DND-41 (cell line): Measurements from ENCODE around the gene CFAP54.

ENCODE experiments used
- EZH2 ChIP-seq: IDR thresholded peaks from 3 replicates; pipeline ENCODE4 v1.6.1; 2012; ENCODE audit warnings: borderline replicate concordance, low read depth, mild to moderate bottlenecking, moderate library complexity, low read length, inconsistent platforms; ENCODE audit not compliant: severe bottlenecking
- TF ChIP-seq, protein P1 (sequence below): IDR thresholded peaks from 2 replicates; pipeline ENCODE4 v1.5.1; 2012; ENCODE audit warnings: borderline replicate concordance, low read length, moderate library complexity, mild to moderate bottlenecking; ENCODE audit not compliant: poor library complexity, severe bottlenecking; ENCODE audit errors: extremely low read depth

DNA sequence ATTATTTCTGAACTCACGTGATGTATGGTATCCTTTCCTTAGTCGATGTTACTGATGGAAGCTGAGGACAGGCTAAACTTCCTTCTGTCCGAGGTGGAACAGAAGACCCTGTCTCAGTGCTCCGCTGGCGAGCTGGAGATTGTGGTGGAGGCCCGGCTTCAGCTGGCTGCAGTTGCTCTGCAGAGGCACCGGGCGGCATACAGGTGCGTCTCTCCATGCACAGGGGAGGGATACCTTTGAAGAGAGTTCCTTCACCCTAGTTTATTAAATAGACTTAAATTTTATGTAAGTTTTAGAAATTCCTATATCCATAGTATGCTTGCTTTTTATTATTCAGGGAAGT lies 231.0 kb downstream of the CFAP54 start:
- TF ChIP-seq, protein P1, sequence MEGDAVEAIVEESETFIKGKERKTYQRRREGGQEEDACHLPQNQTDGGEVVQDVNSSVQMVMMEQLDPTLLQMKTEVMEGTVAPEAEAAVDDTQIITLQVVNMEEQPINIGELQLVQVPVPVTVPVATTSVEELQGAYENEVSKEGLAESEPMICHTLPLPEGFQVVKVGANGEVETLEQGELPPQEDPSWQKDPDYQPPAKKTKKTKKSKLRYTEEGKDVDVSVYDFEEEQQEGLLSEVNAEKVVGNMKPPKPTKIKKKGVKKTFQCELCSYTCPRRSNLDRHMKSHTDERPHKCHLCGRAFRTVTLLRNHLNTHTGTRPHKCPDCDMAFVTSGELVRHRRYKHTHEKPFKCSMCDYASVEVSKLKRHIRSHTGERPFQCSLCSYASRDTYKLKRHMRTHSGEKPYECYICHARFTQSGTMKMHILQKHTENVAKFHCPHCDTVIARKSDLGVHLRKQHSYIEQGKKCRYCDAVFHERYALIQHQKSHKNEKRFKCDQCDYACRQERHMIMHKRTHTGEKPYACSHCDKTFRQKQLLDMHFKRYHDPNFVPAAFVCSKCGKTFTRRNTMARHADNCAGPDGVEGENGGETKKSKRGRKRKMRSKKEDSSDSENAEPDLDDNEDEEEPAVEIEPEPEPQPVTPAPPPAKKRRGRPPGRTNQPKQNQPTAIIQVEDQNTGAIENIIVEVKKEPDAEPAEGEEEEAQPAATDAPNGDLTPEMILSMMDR, result peak; percentile 64
- no peak for TF ChIP-seq EZH2
